HCEC 1CT (cell line): ENCODE results near the gene KCNS3.

ENCODE experiments used
- DNase-seq: peaks from one replicate; pipeline ENCODE4 v3.0.0-alpha.2; 2017

The KCNS3 gene

GRCh38 chr2:17879137-17879912, 858 bp downstream of the KCNS3 start:
- DNase-seq, result peak; percentile 84

GRCh38 chr2:17879913-17880274, 1.4 kb downstream of the KCNS3 start:
- DNase-seq, result no peak

- DNase-seq, result no peak
These were observed 14.5 kb downstream of the KCNS3 start for GRCh38 chr2:17892770-17893534.

GRCh38 chr2:17894005-17894404, 15.5 kb downstream of the KCNS3 start:
- DNase-seq, result no peak

GRCh38 chr2:17894556-17894955, 16.1 kb downstream of the KCNS3 start:
- no peak for DNase-seq

- no peak for DNase-seq
These were observed 21.4 kb downstream of the KCNS3 start for GRCh38 chr2:17899871-17900270.

GRCh38 chr2:17901246-17901645, 22.8 kb downstream of the KCNS3 start:
- no peak for DNase-seq

GRCh38 chr2:17910980-17911379, 32.5 kb downstream of the KCNS3 start:
- no peak for DNase-seq

GRCh38 chr2:17911491-17912260, 33.2 kb downstream of the KCNS3 start:
- DNase-seq, result no peak

- no peak for DNase-seq
These were observed 33.8 kb downstream of the KCNS3 start for GRCh38 chr2:17912266-17912691.

GRCh38 chr2:17915099-17915498, 36.6 kb downstream of the KCNS3 start:
- no peak for DNase-seq

GRCh38 chr2:17915811-17916518, 37.5 kb downstream of the KCNS3 start:
- no peak for DNase-seq

- DNase-seq, result no peak
These were observed 38.1 kb downstream of the KCNS3 start for GRCh38 chr2:17916584-17916983.

- DNase-seq, result no peak
These were observed 40.3 kb downstream of the KCNS3 start for GRCh38 chr2:17918789-17919188.

GRCh38 chr2:17930773-17931172, 52.3 kb downstream of the KCNS3 start:
- DNase-seq, result no peak

GRCh38 chr2:17933256-17933655, 54.8 kb downstream of the KCNS3 start:
- DNase-seq, result no peak

GRCh38 chr2:17934721-17935120, 56.3 kb downstream of the KCNS3 start:
- DNase-seq, result peak; percentile 67

- DNase-seq, result no peak
These were observed 56.9 kb downstream of the KCNS3 start for GRCh38 chr2:17935242-17935885.

GRCh38 chr2:17936599-17936998, 58.1 kb downstream of the KCNS3 start:
- DNase-seq, result no peak

GRCh38 chr2:17940091-17940630, 61.7 kb downstream of the KCNS3 start:
- DNase-seq, result no peak

GRCh38 chr2:17943444-17943843, 65.0 kb downstream of the KCNS3 start:
- no peak for DNase-seq

- no peak for DNase-seq
These were observed 68.6 kb downstream of the KCNS3 start for GRCh38 chr2:17947113-17947512.
